ENCODE data around the gene TBCK. TPM values are rescaled to one million over a fixed set of nuclear protein-coding genes. Genes with fewer than 3 reads are reported as not detected.

TBCK gene
- total RNA-seq, 1 experiment from 2014 or later: 28.6 TPM

- TF ChIP-seq, protein P1, sequence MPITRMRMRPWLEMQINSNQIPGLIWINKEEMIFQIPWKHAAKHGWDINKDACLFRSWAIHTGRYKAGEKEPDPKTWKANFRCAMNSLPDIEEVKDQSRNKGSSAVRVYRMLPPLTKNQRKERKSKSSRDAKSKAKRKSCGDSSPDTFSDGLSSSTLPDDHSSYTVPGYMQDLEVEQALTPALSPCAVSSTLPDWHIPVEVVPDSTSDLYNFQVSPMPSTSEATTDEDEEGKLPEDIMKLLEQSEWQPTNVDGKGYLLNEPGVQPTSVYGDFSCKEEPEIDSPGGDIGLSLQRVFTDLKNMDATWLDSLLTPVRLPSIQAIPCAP (CRISPR knock-in tag; IDR thresholded peaks at IDR 0.05): no peak
- TF ChIP-seq, protein P2, sequence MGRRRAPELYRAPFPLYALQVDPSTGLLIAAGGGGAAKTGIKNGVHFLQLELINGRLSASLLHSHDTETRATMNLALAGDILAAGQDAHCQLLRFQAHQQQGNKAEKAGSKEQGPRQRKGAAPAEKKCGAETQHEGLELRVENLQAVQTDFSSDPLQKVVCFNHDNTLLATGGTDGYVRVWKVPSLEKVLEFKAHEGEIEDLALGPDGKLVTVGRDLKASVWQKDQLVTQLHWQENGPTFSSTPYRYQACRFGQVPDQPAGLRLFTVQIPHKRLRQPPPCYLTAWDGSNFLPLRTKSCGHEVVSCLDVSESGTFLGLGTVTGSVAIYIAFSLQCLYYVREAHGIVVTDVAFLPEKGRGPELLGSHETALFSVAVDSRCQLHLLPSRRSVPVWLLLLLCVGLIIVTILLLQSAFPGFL (CRISPR knock-in tag; IDR thresholded peaks at IDR 0.05; ENCODE audit: borderline replicate concordance): no peak
Observed at GRCh38 chr4:106339431-106339830, 23.4 kb upstream of the TBCK start (continued).

DNA sequence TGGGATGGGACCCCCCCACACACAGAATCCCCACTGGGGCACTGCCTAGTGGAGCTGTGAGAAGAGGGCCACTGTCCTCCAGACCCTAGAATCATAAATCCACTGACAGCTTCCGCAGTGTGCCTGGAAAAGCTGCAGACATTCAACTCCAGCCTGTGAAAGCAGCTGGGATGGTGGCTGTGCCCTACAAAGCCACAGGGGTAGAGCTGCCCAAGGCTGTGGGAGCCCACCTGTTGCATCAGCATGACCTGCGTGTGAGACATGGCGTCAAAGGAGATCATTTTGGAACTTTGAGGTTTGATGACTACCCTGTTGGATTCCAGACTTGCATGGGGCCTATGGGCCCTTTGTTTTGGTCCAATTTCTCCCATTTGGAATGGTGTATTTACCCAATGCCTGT is 22.7 kb upstream of the TBCK start:
- no peak overlapping the region for H3K27ac Mint-ChIP-seq
- CTCF ChIA-PET: no interaction called here
- no peak for DNase-seq (ENCODE audit: low spot score)
- TF ChIP-seq PRDM15 (CRISPR knock-in tag; IDR thresholded peaks at IDR 0.05) (no peak), RELA (CRISPR knock-in tag; IDR thresholded peaks at IDR 0.05; ENCODE audit: borderline replicate concordance) (no peak), RORB (CRISPR knock-in tag; IDR thresholded peaks at IDR 0.05) (no peak), TEAD4 (CRISPR knock-in tag; IDR thresholded peaks at IDR 0.05) (no peak)
- POLR2A ChIA-PET: no interaction called here
- no peaks in the 10 kb centered on the region for H3K27me3 Mint-ChIP-seq (ENCODE audit: low read depth)
- H3K4me3 Mint-ChIP-seq: no peak overlapping the region
- no peaks in the 10 kb centered on the region for H3K4me1 Mint-ChIP-seq
- H3K36me3 Mint-ChIP-seq: peaks cover 54% of the 10 kb centered on the region
- ATAC-seq: no peak
- H3K9me3 Mint-ChIP-seq: peaks cover 16% of the 10 kb centered on the region

DNA sequence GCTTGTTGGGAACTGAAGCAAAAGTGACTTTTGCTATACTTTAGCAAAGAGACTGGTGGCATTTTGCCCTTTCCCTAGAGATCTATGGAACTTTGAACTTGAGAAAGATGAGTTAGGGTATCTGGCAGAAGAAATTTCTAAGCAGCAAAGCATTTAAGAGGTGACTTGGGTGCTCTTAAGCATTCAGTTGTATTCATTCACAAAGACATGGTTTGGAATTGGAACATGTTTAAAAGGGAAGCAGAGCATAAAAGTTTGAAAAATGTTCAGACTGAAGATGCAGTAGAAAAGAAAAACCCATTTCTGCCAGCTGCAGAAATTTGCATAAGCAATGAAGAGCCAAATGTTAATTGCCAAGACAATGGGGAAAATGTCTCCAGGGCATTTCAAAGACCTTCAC is 21.9 kb upstream of the TBCK start:
- Mint-ChIP-seq H3K27me3 (ENCODE audit: low read depth) (no peaks in the 10 kb centered on the region), H3K9me3 (peaks cover 16% of the 10 kb centered on the region), H3K27ac (no peak overlapping the region), H3K36me3 (peaks cover 59% of the 10 kb centered on the region), H3K4me3 (no peak overlapping the region), H3K4me1 (no peaks in the 10 kb centered on the region)
- no peak for TF ChIP-seq GABPB1 (CRISPR knock-in tag; IDR thresholded peaks at IDR 0.05)
- no peak for TF ChIP-seq SP1 (CRISPR knock-in tag; conservative IDR thresholded peaks at IDR 0.05)
- ATAC-seq (no peak), DNase-seq (ENCODE audit: low spot score) (no peak)
- POLR2A ChIA-PET: no interaction called here
- CTCF ChIA-PET: no interaction called here

DNA sequence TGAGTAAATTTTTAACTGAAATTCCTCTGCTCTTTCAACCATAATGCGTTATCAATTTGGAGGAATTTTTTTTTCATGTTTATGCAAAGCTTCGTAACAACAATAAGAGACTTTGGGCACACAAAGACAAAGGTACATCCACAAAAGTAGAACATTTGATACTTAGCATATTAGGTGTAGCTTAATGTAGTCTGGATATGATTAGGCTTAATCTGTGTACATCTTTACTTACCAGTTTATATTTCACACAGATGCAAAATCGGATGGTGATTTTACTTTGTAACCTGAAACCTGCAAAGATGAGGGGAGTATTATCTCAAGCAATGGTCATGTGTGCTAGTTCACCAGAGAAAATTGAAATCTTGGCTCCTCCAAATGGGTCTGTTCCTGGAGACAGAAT is 20.6 kb upstream of the TBCK start:
- DNase-seq (ENCODE audit: low spot score) (no peak), ATAC-seq (no peak)
- Mint-ChIP-seq H3K27me3 (ENCODE audit: low read depth) (no peaks in the 10 kb centered on the region), H3K4me1 (no peaks in the 10 kb centered on the region), H3K4me3 (no peak overlapping the region), H3K36me3 (peaks cover 65% of the 10 kb centered on the region), H3K27ac (no peak overlapping the region), H3K9me3 (peaks cover 16% of the 10 kb centered on the region)
- CTCF ChIA-PET: no interaction called here
- POLR2A ChIA-PET: no interaction called here
- TF ChIP-seq CREB1 (CRISPR knock-in tag; IDR thresholded peaks at IDR 0.05): no peak
- TF ChIP-seq, protein P2 (CRISPR knock-in tag; IDR thresholded peaks at IDR 0.05; ENCODE audit: borderline replicate concordance): no peak
- no peak for TF ChIP-seq NR2C2 (CRISPR knock-in tag; IDR thresholded peaks at IDR 0.05)
- no peak for TF ChIP-seq ZNF232 (CRISPR knock-in tag; IDR thresholded peaks at IDR 0.05)
- TF ChIP-seq NR1H2 (CRISPR knock-in tag; IDR thresholded peaks at IDR 0.05): no peak
- TF ChIP-seq MXD4 (CRISPR knock-in tag; IDR thresholded peaks at IDR 0.05; ENCODE audit: borderline replicate concordance): no peak
- no peak for TF ChIP-seq ZBTB21 (CRISPR knock-in tag; IDR thresholded peaks at IDR 0.05; ENCODE audit: borderline replicate concordance)
- no peak for TF ChIP-seq OVOL2 (CRISPR knock-in tag; IDR thresholded peaks at IDR 0.05; ENCODE audit: borderline replicate concordance)
- TF ChIP-seq, protein P3, sequence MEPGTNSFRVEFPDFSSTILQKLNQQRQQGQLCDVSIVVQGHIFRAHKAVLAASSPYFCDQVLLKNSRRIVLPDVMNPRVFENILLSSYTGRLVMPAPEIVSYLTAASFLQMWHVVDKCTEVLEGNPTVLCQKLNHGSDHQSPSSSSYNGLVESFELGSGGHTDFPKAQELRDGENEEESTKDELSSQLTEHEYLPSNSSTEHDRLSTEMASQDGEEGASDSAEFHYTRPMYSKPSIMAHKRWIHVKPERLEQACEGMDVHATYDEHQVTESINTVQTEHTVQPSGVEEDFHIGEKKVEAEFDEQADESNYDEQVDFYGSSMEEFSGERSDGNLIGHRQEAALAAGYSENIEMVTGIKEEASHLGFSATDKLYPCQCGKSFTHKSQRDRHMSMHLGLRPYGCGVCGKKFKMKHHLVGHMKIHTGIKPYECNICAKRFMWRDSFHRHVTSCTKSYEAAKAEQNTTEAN (CRISPR knock-in tag; IDR thresholded peaks at IDR 0.05): no peak
- TF ChIP-seq, protein P4, sequence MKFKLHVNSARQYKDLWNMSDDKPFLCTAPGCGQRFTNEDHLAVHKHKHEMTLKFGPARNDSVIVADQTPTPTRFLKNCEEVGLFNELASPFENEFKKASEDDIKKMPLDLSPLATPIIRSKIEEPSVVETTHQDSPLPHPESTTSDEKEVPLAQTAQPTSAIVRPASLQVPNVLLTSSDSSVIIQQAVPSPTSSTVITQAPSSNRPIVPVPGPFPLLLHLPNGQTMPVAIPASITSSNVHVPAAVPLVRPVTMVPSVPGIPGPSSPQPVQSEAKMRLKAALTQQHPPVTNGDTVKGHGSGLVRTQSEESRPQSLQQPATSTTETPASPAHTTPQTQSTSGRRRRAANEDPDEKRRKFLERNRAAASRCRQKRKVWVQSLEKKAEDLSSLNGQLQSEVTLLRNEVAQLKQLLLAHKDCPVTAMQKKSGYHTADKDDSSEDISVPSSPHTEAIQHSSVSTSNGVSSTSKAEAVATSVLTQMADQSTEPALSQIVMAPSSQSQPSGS (CRISPR knock-in tag; IDR thresholded peaks at IDR 0.05; ENCODE audit: borderline replicate concordance, low read depth): no peak

All from WTC11 (cell line).